SIG-M5 treated with dmso at 0.1 percent for 504 hours (cell line): ENCODE data around the gene MYLIP.

Source experiments
- DNase-seq: peaks from one replicate; lab custom pipeline; 2025; ENCODE audit not compliant: unreplicated experiment; lab: John Stamatoyannopoulos, UW

MYLIP gene

DNA sequence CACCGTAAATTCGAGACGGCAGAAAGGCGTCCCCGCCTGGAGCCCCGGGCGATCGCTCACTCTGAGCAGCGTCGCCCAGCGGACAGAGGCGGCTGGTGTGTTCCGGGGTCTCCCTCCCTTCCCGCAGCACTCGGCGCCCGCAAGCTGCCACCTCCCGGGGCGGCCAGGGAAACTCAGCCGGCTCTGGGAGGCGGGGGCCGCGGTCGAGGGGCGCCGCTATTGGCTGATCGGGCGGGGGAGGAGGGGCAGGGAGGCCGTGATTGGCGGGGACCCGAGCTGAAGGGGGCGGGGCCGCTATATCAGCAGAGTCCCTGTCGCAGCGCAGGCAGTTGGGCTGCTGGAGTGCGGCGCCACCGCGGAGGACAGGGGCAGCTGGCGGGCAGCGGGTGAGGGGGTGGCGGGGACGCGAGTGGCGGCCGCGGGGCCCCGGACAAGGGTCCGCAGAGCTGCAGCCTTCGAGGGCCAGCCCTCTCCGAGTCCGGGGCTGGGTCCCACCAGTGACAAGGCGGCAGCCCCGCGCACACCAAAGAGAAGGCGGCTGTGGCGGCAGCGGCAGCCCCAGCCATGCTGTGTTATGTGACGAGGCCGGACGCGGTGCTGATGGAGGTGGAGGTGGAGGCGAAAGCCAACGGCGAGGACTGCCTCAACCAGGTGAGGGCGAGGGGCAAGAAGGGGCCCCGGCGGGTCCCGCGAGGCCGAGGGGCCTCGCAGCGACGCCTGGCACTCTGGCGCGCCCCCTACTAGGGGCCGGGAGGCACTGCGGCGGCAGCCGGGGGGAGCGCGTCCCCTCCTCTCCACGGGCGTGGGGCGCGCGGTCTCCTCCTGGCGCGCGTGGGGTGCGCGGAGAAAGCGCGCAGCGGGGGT is at the start of gene MYLIP:
Gene MYLIP (plus strand): TSS at position 328 of the 864 bp plus-strand sequence. CDS start 237 bp downstream, at position 565.
- peak; percentile 93 for DNase-seq

GRCh38 chr6:16079354-16079753 is 49.5 kb upstream of the MYLIP start:
- no peak for DNase-seq

- no peak for DNase-seq
These were observed 48.7 kb upstream of the MYLIP start for GRCh38 chr6:16080204-16080603.

GRCh38 chr6:16081326-16081725 is 47.6 kb upstream of the MYLIP start:
- no peak for DNase-seq

- no peak for DNase-seq
These were observed 46.5 kb upstream of the MYLIP start for GRCh38 chr6:16082361-16082760.

DNA sequence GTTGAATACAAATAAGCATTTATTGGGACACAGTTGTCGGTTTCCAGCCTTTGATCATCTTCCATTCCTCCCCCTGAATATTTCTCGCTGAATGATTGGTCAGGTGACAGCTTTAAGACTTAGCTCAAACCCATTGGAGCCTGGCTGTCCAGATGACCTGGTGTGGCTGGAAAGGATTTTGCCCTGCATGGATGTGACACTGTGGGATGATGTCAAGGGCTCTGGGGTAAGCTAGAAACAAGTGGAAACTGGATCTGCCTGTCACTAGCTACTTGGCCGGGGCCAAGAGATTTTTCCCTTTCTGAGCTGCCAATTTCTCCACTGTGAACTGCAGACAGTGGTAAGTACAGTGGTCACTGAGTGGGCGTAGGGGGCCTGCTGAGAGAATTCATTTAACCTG is 41.9 kb upstream of the MYLIP start:
- no peak for DNase-seq

- no peak for DNase-seq
These were observed 41.5 kb upstream of the MYLIP start for GRCh38 chr6:16087386-16087785.

- no peak for DNase-seq
These were observed 40.5 kb upstream of the MYLIP start for GRCh38 chr6:16088409-16088808.

- no peak for DNase-seq
These were observed 39.4 kb upstream of the MYLIP start for GRCh38 chr6:16089232-16090062.

GRCh38 chr6:16090452-16090851 is 38.4 kb upstream of the MYLIP start:
- no peak for DNase-seq

DNA sequence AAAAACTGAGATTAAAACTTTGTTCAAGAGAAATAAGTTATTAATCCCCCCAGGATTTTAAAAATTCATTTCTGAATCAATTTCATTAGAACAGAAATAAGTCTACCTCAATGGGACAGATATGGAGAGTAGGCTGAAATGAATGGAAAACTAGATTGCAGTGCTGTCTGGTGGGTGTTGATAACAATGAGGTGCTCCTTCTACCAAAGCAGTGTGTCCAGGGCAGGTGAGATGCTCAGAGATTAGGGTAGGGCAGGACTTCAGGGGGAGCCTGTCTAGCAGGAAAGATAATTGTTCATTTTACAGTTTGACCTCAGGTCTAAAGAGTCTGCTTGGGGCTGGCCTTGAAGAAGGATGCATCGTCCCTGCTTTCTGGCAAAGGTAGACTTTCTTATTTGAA is 38.0 kb upstream of the MYLIP start:
- no peak for DNase-seq

- no peak for DNase-seq
These were observed 36.7 kb upstream of the MYLIP start for GRCh38 chr6:16092140-16092539.

GRCh38 chr6:16092990-16093389 is 35.9 kb upstream of the MYLIP start:
- peak; percentile 30 for DNase-seq

- no peak for DNase-seq
These were observed 33.7 kb upstream of the MYLIP start for GRCh38 chr6:16095180-16095579.

GRCh38 chr6:16097382-16098171 is 31.3 kb upstream of the MYLIP start:
- no peak for DNase-seq

DNA sequence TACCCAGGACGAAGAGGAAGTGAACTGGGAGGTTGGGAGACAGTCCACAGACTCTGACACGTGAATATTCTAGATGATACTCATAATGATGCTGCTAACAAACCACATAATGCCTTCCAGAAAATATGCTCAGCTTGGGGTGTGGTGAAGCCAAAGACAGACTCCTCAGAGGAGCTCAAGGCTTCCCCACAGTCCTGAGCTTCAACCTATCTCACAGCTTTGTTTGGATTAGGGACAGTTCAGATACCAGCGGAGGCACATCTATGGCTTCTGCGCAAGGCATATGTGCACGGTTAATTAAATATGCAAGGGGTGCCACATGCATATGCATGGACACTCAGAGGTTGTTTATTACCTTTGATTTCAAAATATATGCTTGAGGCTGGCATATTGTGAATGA is 30.7 kb upstream of the MYLIP start:
- no peak for DNase-seq

DNA sequence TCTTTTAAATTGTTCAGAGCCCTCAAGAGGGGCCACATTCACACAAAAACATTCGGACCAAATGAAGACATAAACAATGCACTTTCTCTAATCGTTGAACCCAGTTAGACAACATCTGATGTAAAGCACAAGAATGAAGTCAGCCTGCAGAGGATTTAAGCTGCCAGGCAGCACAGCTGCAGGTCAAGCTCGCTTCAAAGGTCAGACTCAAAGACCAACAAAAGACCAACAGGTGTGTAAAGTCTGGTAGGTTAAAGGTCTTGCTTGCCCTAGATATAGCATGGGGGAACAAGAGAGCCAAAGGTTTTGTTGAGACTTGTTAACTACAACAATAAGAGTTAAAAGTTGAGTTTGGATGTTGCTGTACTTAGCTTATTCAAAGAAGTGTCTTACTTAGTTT is 26.7 kb upstream of the MYLIP start:
- no peak for DNase-seq

DNA sequence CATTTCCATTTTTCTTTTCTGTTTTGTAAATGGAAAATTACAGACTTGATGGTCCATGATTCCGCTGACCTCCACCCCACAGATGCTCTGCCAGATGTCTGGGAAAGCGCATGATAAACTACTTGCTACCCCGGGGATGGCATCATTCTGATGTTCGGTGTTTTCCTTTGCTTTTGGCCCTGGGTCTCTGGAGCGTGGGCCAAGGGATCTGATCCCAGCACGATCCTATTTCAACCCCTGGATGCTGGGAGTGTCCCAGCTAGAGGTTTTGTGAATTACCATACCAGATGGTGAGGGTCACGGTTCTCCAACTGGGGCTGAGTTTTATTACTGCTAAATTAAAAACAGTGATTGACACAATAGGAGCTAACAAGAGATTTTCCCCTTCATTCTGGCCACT is 25.2 kb upstream of the MYLIP start:
- DNase-seq: no peak

DNA sequence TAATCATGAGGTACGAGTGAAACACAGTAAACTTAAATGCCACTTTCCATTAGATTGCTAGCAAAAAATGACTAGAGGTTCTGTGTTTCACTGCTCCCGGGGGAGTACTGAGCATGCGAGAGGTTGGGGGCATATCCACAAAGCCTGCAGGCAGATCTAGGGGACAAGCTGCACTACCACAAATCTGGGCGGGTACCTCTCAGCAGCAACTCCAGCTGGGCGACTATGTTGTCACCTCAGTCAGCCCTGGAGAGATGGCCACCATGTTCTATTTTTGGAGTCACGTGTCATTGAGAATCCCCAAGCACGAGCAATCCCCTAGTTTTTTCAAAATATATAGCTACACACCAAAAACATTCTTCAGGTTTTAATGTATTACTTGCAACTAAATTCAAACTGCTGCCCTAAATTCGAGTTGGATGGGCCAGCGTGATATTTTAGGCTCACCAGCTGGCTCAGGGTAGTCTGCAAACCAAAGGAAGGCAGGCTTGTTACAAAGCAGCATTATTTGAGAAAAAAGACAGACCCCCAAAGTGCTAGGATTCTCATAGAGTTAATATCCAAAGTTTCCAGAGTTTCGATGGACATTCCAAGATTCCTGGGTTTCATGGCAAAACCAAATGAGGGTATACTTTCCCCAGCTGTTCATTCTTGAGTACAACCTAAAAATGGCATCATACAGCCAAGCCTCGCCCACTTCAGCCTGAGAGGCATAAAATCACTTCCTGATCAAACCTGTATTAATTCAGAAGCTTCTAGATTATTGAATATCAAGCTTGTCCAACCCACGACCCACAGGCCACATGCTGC is 24.1 kb upstream of the MYLIP start:
- DNase-seq: no peak

- DNase-seq: peak; percentile 88
These were observed 23.0 kb upstream of the MYLIP start for GRCh38 chr6:16105854-16106253.
